Measurements from ENCODE around the gene C11orf91.

DNA sequence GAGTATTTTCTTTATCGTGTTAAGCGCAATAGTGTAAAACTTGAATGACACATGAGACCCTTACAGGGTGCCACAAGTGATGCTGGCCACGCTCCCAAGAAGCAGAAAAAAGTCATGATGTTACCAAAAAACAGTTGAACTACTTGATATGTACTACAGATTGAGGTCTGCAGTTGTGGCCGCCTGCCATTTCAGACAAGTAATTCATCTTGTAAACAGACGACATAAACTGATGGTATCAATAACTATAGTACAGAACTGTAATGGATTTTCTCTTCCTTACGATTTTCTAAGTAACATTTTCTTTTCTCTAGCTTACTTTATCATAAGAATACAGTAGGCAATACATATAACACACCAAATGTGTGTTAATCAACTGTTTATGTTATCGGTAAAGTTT, 30.1 kb upstream of the C11orf91 start:
- TF ChIP-seq, protein P1, sequence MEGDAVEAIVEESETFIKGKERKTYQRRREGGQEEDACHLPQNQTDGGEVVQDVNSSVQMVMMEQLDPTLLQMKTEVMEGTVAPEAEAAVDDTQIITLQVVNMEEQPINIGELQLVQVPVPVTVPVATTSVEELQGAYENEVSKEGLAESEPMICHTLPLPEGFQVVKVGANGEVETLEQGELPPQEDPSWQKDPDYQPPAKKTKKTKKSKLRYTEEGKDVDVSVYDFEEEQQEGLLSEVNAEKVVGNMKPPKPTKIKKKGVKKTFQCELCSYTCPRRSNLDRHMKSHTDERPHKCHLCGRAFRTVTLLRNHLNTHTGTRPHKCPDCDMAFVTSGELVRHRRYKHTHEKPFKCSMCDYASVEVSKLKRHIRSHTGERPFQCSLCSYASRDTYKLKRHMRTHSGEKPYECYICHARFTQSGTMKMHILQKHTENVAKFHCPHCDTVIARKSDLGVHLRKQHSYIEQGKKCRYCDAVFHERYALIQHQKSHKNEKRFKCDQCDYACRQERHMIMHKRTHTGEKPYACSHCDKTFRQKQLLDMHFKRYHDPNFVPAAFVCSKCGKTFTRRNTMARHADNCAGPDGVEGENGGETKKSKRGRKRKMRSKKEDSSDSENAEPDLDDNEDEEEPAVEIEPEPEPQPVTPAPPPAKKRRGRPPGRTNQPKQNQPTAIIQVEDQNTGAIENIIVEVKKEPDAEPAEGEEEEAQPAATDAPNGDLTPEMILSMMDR (conservative IDR thresholded peaks at IDR 0.05), result no peak
- TF ChIP-seq EZH2 (IDR thresholded peaks at IDR 0.05; ENCODE audit: low read depth), result no peak
